ENCODE data around the gene ABI1.

ABI1 gene

DNA sequence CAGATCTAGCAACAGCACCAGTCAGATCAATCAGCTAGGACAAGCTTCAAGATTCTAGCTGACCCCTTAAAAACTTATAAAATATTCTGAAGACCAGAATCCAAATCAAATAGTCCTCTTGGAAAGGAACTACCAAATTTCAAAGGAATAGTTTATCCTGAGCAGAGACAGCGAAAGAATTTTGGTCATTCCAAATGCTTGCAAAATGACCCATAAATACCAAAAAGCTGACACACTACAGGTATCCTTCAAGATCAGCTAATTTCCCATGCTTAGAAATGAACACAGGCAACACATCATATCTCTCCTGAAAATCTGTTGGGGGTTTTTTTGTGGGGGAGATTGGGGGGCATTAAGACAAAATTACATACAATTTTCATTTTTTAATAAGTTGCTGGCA, 84.5 kb downstream of the ABI1 start:
- in situ Hi-C loops (cut with MboI; ENCODE audit: low sequenced_read_pairs) = no loop called here

DNA sequence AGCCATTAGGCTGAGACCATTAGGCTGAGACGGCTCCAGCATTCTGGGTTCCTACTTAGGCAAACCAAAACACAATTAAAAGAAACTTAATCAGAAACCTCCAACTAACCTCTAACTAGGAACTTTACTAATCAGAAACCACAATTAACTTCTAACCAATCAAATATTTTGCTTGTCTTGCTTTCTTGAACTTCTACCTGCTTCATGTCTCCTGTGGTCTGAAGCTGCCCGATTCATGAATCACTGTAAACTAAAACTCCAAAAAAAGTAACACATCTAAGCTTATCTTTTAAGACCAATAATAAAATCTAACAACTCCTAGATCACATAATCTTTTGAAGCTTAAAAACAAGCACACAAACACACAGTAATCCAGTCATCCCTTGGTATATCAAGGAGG, 87.1 kb downstream of the ABI1 start:
- in situ Hi-C loops (cut with MboI; ENCODE audit: low sequenced_read_pairs) = no loop called here

DNA sequence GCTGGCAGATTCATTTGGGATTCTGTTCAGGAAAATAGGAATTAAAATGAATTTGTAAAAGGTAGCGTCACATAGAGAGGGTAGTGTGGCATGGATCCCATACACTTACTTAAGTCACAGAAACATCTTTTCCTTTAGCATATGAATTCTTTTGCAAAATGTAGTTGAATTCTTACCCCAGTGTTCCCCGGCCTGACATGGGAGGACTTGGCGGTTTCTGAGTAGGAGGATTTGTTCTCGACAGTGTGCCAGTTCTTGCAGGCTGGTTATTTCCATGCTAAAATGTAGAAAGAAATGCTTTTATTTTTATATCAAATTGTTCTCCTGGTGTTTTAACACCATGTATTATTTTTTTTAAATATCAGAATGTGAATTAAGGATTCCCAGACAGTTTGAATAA, 90.7 kb downstream of the ABI1 start:
- in situ Hi-C loops (cut with MboI; ENCODE audit: low sequenced_read_pairs) = no loop called here

- in situ Hi-C loops (cut with MboI; ENCODE audit: low sequenced_read_pairs) = no loop called here
These were observed 95.2 kb downstream of the ABI1 start for GRCh38 chr10:26765549-26765948.

DNA sequence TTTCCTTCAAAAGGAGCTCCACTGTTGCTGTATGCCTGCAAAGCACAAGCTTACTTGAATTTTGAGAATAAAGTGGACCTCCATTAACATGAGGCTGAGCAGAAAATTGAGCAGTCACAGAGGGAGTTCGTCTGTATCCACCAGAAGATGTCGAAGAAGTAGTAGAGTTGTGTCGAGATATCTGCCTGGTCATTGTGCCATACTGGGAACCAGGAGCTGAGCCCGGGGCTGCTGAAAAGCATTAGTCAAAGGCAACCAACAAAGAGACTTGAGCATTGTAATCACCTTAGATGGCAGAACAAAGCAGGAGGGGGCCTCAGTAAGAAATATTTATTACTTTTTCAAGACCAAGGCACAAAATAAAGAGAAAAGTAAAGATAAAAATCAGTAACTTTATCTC, 101.8 kb downstream of the ABI1 start:
- in situ Hi-C loops (cut with MboI; ENCODE audit: low sequenced_read_pairs) = no loop called here

GRCh38 chr10:26755443-26755903, 105.3 kb downstream of the ABI1 start:
- in situ Hi-C loops (cut with MboI; ENCODE audit: low sequenced_read_pairs) = no loop called here

DNA sequence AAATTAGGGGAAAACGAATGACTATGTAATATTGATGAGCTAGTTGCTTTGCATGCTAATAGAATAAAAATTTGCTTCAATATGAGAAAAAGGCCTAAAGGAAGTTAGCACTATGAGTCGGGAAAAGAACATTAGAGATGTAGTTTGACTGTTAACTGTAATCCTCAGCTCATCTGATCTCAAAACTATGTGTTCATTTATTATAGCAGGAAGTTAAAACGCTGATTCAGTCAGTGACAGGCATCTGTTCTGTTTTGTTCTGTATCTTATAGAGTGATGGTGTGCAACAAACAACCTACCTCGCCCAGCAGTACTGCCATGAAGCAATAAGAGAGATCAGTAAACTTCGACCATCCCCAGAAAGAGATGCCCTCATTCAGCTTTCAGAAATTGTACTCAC, 114.7 kb downstream of the ABI1 start:
- in situ Hi-C loops (cut with MboI; ENCODE audit: low sequenced_read_pairs) = no loop called here

DNA sequence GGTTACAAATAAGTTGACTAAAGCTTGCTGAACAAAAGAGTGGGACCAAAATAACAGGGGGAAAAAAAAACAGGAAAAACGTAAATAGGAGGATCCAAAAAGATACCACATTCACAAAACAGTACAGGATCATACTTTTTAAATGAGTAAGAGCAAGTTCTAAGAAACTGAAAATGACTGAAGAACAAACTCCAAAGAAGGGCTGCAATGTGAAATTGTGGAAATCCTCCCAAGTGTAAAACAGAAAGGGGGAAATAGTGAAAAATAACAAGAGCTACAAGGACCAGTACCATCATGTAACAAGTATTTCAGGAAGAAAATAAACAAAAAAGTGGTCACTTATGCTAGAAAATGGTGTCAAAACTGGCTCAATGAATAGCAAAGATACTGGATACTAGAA, 116.9 kb downstream of the ABI1 start:
- in situ Hi-C loops (cut with MboI; ENCODE audit: low sequenced_read_pairs) = no loop called here

- in situ Hi-C loops (cut with MboI; ENCODE audit: low sequenced_read_pairs) = no loop called here
These were observed 117.7 kb downstream of the ABI1 start for GRCh38 chr10:26743091-26743490.

- in situ Hi-C loops (cut with MboI; ENCODE audit: low sequenced_read_pairs) = no loop called here
These were observed 119.4 kb downstream of the ABI1 start for GRCh38 chr10:26741368-26741767.

GRCh38 chr10:26739071-26739631, 121.6 kb downstream of the ABI1 start:
- in situ Hi-C loops (cut with MboI; ENCODE audit: low sequenced_read_pairs) = no loop called here

- in situ Hi-C loops (cut with MboI; ENCODE audit: low sequenced_read_pairs) = no loop called here
These were observed 122.4 kb downstream of the ABI1 start for GRCh38 chr10:26738301-26738911.

DNA sequence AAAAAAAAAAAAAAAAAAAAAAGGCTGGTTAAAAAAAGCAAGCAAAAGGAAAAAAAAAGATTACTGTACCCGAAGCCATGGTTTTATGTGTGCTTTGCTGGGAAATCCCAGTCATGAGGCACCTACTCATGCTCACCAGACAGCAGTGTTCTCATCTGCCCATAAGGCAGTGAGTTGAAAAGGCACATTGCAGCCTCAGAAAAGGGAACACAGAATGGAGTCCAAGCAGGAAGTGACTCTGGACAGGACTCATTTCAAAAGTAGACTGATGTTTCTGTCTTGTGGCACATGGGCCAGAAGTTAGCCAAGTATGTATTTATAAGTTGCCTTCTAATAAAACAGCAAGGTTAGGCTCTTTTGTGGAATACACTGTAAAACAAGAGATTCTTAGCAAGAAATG, 123.0 kb downstream of the ABI1 start:
- in situ Hi-C loops (cut with MboI; ENCODE audit: low sequenced_read_pairs) = no loop called here

GRCh38 chr10:26735435-26735834, 125.3 kb downstream of the ABI1 start:
- in situ Hi-C loops (cut with MboI; ENCODE audit: low sequenced_read_pairs) = no loop called here

- in situ Hi-C loops (cut with MboI; ENCODE audit: low sequenced_read_pairs) = no loop called here
These were observed 126.8 kb downstream of the ABI1 start for GRCh38 chr10:26733750-26734568.

GRCh38 chr10:26730552-26730951, 130.2 kb downstream of the ABI1 start:
- in situ Hi-C loops (cut with MboI; ENCODE audit: low sequenced_read_pairs) = no loop called here

GRCh38 chr10:26729395-26729794, 131.4 kb downstream of the ABI1 start:
- in situ Hi-C loops (cut with MboI; ENCODE audit: low sequenced_read_pairs) = no loop called here

GRCh38 chr10:26728957-26729356, 131.8 kb downstream of the ABI1 start:
- in situ Hi-C loops (cut with MboI; ENCODE audit: low sequenced_read_pairs) = no loop called here

DNA sequence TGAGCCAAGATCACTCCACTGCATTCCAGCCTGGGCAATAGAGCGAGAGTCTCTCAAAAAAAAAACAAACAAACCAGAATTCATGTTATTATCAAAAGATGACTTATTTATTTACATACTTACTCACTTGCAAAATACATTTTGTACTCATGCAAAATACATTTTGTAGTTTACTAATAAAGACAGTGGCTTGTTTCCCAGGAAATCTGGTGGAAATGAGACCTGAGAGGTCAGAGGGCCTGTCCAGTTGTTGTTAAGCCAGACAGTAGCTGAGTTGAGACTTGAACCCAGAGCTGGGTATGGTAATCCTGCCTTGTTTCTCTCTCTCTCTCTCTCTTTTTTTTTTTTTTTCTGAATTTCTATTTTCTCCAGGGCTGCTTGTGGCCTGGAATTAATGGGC, 133.8 kb downstream of the ABI1 start:
- in situ Hi-C loops (cut with MboI; ENCODE audit: low sequenced_read_pairs) = no loop called here

GRCh38 chr10:26725837-26726727, 134.7 kb downstream of the ABI1 start:
- in situ Hi-C loops (cut with MboI; ENCODE audit: low sequenced_read_pairs) = no loop called here

DNA sequence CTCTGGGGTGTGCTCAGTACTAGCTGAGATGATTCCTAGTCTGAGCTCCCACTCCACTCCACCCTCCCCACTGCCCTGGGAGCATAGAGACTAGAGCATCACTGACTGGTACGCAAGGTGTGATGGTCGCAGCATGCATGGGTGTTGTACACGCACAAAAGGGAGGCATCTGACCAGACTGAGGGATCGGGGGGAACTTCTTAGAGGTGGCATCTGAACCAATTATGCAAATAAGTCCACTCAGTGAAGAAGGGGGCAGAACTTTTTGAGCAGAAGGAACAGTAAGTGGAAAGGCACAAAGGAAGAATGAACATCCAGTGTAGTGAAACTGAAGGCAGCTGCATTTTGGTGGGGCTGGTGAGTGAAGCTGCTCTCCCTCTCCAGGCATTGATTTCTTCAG, 137.7 kb downstream of the ABI1 start:
- in situ Hi-C loops (cut with MboI; ENCODE audit: low sequenced_read_pairs) = no loop called here
